ENCODE data around the gene LRMDA. TPM values are rescaled to one million over a fixed set of nuclear protein-coding genes. Genes with fewer than 3 reads are reported as not detected.
"Not testable (repeated sequence)": the region's sequence is repeated elsewhere in the genome, so short reads cannot be mapped to it uniquely, and the experiment has no call there.

Gene LRMDA
- total RNA-seq, 1 donor = under 0.01 TPM

GRCh38 chr10:76523246-76523645 lies 1091.8 kb downstream of the LRMDA start:
- no peak for TF ChIP-seq CTCF (IDR thresholded peaks at IDR 0.05; ENCODE audit: insufficient read depth, low read depth, low read length)
- no peak overlapping the region for H3K4me3 ChIP-seq (ENCODE audit: low read depth, low read length)
- no peak for DNase-seq (ENCODE audit: low read depth)

- DNase-seq (ENCODE audit: low read depth) = peak; percentile 75
- no peak overlapping the region for H3K4me3 ChIP-seq (ENCODE audit: low read depth, low read length)
- TF ChIP-seq CTCF (IDR thresholded peaks at IDR 0.05; ENCODE audit: insufficient read depth, low read depth, low read length) = no peak
These were observed 1092.4 kb downstream of the LRMDA start for GRCh38 chr10:76523791-76524351.

- not testable (repeated sequence) for H3K4me3 ChIP-seq (ENCODE audit: low read depth, low read length); DNase-seq (ENCODE audit: low read depth)
These were observed 1095.4 kb downstream of the LRMDA start for GRCh38 chr10:76526833-76527232.

- no peak for DNase-seq (ENCODE audit: low read depth)
- H3K4me3 ChIP-seq (ENCODE audit: low read depth, low read length) = no peak overlapping the region
- TF ChIP-seq CTCF (IDR thresholded peaks at IDR 0.05; ENCODE audit: insufficient read depth, low read depth, low read length) = no peak
These were observed 1108.9 kb downstream of the LRMDA start for GRCh38 chr10:76540331-76540730.

GRCh38 chr10:76540786-76541185 lies 1109.4 kb downstream of the LRMDA start:
- TF ChIP-seq CTCF (IDR thresholded peaks at IDR 0.05; ENCODE audit: insufficient read depth, low read depth, low read length) = no peak
- H3K4me3 ChIP-seq (ENCODE audit: low read depth, low read length) = no peak overlapping the region
- DNase-seq (ENCODE audit: low read depth) = no peak

GRCh38 chr10:76541852-76542251 lies 1110.4 kb downstream of the LRMDA start:
- no peak overlapping the region for H3K4me3 ChIP-seq (ENCODE audit: low read depth, low read length)
- no peak for DNase-seq (ENCODE audit: low read depth)
- no peak for TF ChIP-seq CTCF (IDR thresholded peaks at IDR 0.05; ENCODE audit: insufficient read depth, low read depth, low read length)

- no peak for DNase-seq (ENCODE audit: low read depth)
- TF ChIP-seq CTCF (IDR thresholded peaks at IDR 0.05; ENCODE audit: insufficient read depth, low read depth, low read length) = no peak
These were observed 1111.0 kb downstream of the LRMDA start for GRCh38 chr10:76542307-76542930.

More at GRCh38 chr10:76542307-76542930, 1111.0 kb downstream of the LRMDA start:
- H3K4me3 ChIP-seq (ENCODE audit: low read depth, low read length) = no peak overlapping the region

Data from fibroblast of villous mesenchyme (primary cell).